Astrocyte (in vitro differentiated cells and primary cell): ENCODE results near the gene PTGIR.

Experiments used
- EZH2 ChIP-seq: IDR thresholded peaks from 2 replicates; pipeline ENCODE4 v1.6.1; 2012; ENCODE audit warnings: mild to moderate bottlenecking, low read length, inconsistent platforms; ENCODE audit not compliant: insufficient read depth
- TF ChIP-seq, protein P1 (sequence below): IDR thresholded peaks from 2 replicates; pipeline ENCODE4 v1.5.1; 2011; ENCODE audit warnings: low read depth, mild to moderate bottlenecking, inconsistent platforms, low read length, moderate library complexity; ENCODE audit not compliant: insufficient read depth

DNA sequence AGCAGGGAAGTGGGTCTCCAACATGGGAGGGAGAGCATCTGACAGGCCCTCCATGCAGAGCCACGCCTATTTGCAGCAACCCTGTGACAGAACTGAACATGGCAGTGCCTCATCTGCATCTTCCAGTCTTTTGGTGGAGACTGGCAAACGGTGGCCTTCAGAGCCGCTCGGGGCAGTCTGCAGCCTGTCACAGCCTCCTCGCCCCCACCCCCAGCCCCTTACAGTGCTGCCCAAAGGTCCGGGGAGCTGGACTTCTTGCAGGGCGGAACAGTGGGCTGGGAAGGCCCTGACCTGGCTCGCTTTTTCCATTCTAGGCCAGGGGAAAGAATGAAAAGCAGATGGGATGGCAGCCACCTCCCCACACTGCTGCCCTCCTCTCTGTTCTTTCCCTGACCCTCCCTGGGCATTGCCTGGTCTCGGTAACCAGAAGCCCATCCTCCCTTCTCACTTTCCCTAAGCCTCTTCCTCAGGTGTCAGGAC is 21.1 kb downstream of the PTGIR start:
- TF ChIP-seq, protein P1, sequence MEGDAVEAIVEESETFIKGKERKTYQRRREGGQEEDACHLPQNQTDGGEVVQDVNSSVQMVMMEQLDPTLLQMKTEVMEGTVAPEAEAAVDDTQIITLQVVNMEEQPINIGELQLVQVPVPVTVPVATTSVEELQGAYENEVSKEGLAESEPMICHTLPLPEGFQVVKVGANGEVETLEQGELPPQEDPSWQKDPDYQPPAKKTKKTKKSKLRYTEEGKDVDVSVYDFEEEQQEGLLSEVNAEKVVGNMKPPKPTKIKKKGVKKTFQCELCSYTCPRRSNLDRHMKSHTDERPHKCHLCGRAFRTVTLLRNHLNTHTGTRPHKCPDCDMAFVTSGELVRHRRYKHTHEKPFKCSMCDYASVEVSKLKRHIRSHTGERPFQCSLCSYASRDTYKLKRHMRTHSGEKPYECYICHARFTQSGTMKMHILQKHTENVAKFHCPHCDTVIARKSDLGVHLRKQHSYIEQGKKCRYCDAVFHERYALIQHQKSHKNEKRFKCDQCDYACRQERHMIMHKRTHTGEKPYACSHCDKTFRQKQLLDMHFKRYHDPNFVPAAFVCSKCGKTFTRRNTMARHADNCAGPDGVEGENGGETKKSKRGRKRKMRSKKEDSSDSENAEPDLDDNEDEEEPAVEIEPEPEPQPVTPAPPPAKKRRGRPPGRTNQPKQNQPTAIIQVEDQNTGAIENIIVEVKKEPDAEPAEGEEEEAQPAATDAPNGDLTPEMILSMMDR: no peak
- TF ChIP-seq EZH2: no peak
